HG03039 (cell line): ENCODE results near the gene ZNF195.
"Not testable (repeated sequence)": the region's sequence is repeated elsewhere in the genome, so short reads cannot be mapped to it uniquely, and the experiment has no call there.

Experiments
- ATAC-seq: cut with Tn5 transposase; IDR thresholded peaks from one replicate; pipeline ENCODE4 v1.9.1; 2021; ENCODE audit warnings: mild to moderate bottlenecking, moderate library complexity; ENCODE audit not compliant: unreplicated experiment

ZNF195 gene

GRCh38 chr11:3356858-3357257 is 22.1 kb downstream of the ZNF195 start:
- ATAC-seq: no peak

DNA sequence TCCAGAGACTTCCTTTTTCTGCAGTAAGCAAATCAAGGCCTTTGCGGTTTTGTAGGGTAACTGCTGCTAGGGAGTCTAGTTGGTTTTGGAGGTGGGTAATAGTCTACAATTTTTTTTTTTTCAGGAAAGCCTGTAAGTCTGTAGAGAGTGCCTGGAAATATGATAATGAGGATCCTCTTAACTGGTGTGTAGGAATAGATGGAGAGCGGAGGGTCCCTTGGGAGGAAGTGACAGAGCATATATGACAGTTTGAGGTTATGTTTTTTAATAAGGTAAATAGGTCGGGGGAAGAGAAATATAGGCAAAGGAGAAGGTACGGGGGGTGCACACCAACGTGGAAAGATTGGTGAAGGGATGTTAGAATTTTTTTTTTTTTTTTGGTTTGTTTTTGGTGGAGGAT is 25.9 kb downstream of the ZNF195 start:
- ATAC-seq: no peak

DNA sequence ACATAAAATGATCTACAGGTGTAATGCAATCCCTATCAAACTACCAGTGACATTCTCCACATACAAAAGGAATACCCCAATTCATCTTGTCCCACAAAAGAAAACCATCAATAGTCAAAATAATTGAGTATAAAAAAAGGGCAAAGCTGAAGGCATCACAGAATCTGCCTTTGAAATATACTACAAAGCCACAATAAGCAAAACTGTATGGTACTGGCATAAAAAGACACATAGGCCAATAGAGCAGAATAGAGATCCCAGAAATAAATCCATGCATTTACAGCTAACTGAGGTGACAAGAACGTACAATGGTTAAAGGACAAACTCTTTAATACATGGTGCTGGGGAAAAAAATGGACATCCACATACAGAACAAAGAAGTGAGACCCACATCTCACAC is 31.8 kb downstream of the ZNF195 start:
- ATAC-seq: no peak

DNA sequence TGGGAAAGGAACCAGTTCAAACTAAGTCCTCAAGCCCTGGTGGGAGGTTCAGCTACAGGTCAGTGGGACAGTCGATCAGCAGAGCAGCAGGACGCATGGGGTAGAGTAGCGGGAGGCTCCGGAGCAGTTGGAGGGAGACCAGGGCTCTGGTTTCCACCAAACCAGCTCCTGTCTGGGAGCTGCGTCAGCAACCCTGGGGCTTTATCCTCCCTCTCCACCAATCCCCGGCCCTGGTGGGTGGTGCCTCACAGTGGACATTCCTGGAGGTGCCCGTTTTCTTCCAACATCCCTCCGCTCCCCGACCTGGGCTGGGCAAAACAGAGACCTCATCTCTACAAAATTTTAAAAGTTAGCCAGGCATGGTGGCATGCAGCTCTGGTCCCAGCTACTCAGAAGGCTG is 32.4 kb downstream of the ZNF195 start:
- no peak for ATAC-seq

GRCh38 chr11:3345736-3346135 is 33.2 kb downstream of the ZNF195 start:
- no peak for ATAC-seq

- ATAC-seq: no peak
Measured at GRCh38 chr11:3344327-3345174, 34.4 kb downstream of the ZNF195 start.

DNA sequence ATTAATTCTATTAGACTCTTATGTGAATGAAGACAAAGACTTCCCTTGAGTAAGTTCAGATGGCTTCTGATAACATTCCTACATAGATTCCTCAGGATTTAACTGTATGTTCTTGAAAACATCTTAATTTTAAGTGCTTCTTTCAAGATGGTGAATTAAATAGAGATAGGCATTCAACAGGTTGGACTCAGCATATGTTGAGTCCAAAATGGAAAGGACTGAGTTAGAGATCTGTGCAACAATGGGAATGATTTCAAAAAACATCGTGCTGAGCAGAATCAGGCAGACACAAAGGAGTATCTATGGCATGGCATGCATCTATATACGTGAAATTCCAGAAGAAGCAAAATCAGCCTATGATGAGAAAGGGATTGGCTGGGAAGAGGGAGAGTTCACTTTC is 36.2 kb downstream of the ZNF195 start:
- ATAC-seq: no peak

GRCh38 chr11:3341298-3341697 is 37.6 kb downstream of the ZNF195 start:
- no peak for ATAC-seq

- no peak for ATAC-seq
Measured at GRCh38 chr11:3340025-3340424, 38.9 kb downstream of the ZNF195 start.

DNA sequence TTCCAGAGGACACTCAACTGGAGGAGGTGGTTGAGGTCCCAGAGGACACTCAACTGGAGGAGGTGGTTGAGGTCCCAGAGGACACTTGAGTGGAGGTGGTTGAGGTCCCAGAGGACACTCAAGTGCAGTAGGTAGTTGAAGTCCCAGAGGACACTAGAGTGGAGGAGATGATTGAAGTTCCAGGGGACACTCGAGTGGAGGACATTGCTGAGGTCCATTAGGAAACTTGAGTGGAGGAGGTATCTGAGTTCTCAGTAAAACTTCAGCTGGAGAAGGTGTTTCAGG is 39.7 kb downstream of the ZNF195 start:
- ATAC-seq: no peak

DNA sequence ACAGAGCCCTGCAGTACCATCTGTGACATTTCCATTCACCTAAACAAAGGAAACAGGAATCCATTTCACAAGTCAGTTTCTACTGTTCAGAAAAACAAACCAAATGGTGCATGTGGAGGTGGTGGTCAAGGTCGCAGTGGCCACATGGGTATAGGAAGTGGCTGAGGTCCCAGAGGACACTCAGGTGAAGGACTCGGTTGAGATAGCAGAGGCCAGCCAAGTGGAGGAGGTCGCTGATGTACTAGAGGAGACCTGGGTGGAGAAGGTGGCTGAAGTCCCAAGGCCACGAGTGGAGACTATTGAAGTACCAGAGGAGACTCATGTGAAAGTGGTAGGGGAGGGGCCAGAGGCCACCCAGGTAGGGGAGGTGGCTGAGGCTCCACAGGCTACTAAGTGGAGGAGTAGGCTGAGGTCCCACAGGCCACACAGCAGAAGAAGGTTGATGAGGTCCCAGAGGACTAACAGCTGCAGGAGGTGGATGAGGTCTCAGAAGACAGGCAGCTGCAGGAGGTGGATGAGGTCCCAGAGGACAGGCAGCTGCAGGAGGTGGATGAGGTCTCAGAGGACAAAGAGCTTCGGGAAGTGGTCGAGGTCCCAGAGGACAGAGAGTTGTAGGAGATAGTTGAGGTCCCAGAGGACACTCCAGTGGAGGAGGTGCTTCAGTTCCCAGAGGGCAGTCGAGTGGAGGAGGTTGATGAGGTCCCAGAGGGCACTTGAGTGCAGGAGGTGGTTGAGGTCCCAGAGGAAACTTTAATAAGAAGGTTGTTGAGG is 40.2 kb downstream of the ZNF195 start:
- no peak for ATAC-seq

GRCh38 chr11:3336420-3336819 is 42.5 kb downstream of the ZNF195 start:
- ATAC-seq: not testable (repeated sequence)

DNA sequence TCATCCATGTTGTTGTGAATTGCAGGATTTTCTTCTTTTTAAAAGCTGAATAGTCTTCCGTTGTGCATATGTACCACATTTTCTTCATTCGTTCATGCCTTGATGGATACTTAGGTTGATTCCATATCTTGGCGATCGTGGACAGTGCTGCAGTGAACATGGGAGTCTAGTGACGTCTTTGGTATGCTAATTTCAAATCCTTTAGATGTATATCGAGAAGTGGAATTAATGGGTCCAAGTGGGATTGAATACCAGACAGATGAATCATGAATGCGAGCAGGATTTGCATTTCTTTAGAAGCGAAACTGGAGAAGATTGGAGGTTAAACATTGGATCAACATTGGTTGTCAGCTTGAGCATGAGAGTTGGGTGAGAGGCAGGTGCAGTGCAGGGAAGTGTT is 45.8 kb downstream of the ZNF195 start:
- not testable (repeated sequence) for ATAC-seq

GRCh38 chr11:3331078-3331477 is 47.9 kb downstream of the ZNF195 start:
- ATAC-seq: not testable (repeated sequence)

- ATAC-seq: not testable (repeated sequence)
Measured at GRCh38 chr11:3330064-3330463, 48.9 kb downstream of the ZNF195 start.

- ATAC-seq: not testable (repeated sequence)
Measured at GRCh38 chr11:3328503-3328902, 50.4 kb downstream of the ZNF195 start.

GRCh38 chr11:3326450-3326849 is 52.5 kb downstream of the ZNF195 start:
- not testable (repeated sequence) for ATAC-seq

- ATAC-seq: not testable (repeated sequence)
Measured at GRCh38 chr11:3324724-3325123, 54.2 kb downstream of the ZNF195 start.
